Adrenal gland (tissue), 5 donors: ENCODE data around the gene CAMTA1.

Experiments
- CTCF ChIP-seq, 6 experiments: fragments of 450-650 bp in 4 of 6; fragments of 200-600 bp in 2 of 6; sonication (generic) in 1 of 6; IDR thresholded peaks; 1 replicate in 5 of 6; 2 replicates in 1 of 6; pipeline versions ENCODE4 v1.5.1 to v1.8.0; 2016 to 2021; ENCODE audit warnings: antibody characterized with exemption in 6 of 6, mild to moderate bottlenecking in 2 of 6, moderate library complexity in 1 of 6
- POLR2A ChIP-seq, 2 donors: fragments of 450-650 bp; IDR thresholded peaks; one replicate each; pipeline ENCODE4 v1.6.1; 2017; ENCODE audit warnings: antibody characterized with exemption in 2 of 2, mild to moderate bottlenecking in 2 of 2, moderate library complexity in 1 of 2
- donor health status: DM: no; HTN: no; CAD: no.

- TF ChIP-seq CTCF (IDR thresholded peaks at IDR 0.05) (no peak), POLR2A (IDR thresholded peaks at IDR 0.05) (no peak)
Observed at GRCh38 chr1:7579831-7580804, 794.9 kb downstream of the CAMTA1 start.
